NOMO-1 (cell line): ENCODE data around the gene GOLGA2.
"Not testable (repeated sequence)": the region's sequence is repeated elsewhere in the genome, so short reads cannot be mapped to it uniquely, and the experiment has no call there.

Experiments used
- DNase-seq, 2 experiments: peaks; one replicate each; lab custom pipeline; 2025; ENCODE audit not compliant: unreplicated experiment in 2 of 2; lab: John Stamatoyannopoulos, UW

The GOLGA2 gene

DNA sequence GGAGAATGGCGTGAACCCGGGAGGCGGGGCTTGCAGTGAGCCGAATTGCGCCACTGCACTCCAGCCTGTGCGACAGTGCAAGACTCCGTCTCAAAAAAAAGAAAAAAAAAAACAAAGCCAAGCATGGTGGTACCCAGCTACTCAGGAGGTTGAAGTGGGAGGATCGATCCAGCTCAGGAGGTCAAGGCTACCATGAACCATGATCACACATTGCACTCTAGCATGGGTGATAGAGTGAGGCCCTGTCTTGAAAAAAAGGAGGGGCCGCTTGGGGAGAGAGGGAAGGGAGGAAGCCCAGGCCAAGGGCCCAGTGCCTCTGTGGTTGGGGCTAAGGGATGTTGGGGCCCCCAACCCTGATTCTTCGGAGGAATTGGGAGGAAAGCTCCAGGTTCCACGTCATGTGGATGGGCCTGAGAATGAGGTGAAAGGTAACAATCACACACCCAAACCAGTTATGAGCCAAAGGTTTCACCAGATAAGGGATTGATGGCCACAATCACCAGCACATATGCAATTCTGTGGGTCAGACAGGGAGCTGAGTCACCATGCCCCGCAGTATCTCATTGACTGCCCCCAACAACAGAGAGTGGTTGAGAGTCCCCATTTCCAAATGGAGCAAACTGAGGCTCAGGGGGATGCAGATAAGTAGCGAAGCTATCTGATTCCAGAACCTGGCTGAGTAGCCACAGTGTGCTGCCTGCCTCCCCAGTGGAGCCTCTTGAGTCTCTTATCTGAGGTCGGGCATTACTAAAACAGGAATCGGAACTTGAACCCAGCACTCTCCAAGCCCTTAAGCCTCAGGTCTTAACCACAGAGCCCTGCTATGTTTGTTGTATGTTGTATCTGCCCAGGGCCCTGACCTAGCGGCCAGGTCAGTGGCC lies 20.8 kb upstream of the GOLGA2 start:
- no peak for DNase-seq

GRCh38 chr9:128294142-128294541 lies 18.3 kb upstream of the GOLGA2 start:
- no peak for DNase-seq

DNA sequence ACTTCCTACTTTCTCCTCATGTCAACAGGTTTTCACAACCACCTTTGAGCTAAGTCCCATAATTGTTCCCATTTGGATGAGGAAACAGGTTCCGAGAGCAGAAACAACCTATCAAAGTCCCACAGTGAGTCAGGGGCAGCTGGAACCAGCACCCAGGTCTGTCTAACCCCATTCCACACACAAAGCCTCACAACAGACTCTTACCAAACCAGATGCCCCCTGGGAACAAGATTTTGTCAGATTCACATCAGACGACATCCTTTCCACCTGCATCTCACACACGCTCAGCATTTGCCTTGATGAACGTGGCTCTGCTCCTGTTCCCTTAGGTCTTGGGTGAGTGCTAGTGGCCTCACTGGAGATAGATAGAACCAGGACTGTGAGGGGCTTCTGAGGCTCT lies 17.3 kb upstream of the GOLGA2 start:
- no peak for DNase-seq

GRCh38 chr9:128292009-128292408 lies 16.2 kb upstream of the GOLGA2 start:
- DNase-seq: no peak

DNA sequence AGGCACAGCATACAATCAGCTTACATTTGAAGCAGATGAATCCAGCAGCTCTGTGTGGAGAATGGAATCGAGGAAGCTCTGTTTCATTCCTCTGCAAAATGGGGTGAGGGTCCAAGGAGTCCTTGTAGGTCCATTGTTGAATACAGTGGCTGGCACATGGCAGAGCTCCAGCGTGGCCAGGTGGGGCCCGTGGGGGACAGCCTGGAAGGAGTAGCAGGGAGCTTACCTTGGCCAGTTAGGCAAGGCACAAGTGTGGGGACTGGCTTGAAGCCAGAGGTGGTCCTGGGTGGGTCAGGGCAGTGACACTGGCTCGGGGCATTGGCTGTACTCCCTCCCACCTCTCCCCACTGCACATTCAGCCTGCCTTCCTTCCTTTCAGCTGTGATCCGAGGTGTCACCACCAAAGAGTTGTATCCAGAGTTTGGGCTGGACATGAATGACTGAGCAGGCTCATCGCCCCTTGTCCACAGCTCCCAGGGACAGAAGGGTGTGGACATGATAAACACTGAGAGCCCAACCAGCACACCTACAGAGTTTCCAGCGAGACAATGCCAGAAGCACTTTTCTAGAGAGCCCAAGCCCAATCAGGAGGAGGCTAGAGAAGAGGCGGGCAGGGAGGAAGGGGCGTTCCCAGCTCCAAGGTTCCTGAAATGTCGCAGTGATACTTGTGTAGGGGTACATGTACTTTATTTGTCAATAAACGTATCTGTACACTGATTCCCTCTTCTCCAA lies 12.6 kb upstream of the GOLGA2 start:
- DNase-seq: no peak

DNA sequence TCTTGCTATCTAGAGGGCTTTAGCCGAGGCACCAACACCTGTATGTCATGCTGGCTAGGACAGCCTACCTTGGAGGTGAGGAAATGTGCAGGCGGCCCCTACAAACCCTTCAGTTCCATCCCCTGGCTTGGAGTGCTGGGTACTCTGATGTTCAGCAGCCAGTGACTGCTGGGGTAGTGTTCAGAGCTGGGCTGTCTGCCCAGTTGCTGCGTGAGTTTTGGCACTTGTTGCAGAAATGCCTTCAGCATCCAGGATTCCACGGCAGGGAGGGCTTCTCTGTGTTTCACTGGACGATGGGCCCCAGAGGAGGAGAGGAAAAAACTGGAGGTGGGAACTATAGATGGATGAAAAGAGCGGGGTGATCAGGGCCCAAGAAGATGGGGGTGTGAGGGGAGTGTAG lies 10.6 kb upstream of the GOLGA2 start:
- DNase-seq: no peak

DNA sequence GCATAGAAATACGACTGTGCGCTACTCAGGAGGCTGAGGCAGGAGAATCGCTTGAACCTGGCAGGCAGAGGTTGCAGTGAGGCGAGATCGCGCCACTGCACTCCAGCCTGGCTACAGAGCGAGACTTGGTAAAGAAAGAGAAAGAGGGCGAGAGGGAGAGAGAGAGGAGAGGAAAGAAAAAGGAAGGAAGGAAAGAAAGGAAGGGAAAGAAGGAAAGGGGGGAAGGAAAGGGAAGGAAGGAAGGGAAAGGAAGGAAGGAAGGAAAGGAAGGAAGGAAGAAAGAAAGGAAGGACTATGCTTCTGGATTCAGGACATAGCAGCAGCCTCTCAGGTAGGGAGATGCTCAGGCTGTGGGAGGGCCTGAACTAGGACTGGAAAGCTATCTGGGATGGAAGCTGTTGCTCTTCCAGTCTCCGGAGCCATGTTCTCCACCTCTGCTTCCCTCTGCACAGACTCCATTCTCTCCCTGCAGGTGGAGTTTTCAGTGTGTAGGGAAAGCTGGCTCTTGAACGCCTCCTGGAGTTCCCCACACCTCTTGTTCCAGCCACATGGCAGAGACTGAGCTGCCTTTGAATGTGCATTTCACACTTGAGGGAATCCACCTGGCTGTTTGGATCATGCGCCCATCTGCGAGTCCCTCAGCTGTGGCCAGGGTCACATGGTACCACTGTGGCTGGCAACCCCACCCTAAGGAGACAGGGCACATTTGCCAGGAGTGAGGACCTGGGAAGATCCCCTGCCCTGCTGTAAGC lies 9.4 kb upstream of the GOLGA2 start:
- DNase-seq: no peak

DNA sequence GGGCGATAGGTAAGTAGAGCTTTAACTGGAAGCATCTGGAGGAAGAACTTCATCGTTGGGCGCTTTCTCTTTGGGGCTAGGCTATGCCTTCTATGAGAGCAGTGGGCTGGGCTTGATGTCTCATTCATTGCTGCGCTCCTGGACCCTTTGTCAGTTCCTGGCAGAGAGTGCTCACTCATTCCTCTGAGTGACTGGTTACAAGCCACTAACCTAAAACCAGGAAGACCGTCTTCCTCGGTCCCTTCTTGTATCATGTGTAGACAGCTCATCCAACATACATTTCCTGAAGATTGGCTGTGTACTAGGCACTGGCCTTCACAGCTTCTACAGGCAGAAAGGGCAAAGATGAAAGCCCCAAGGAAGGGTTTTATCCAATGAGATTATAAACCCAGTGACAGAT lies 6.7 kb upstream of the GOLGA2 start:
- DNase-seq: no peak

DNA sequence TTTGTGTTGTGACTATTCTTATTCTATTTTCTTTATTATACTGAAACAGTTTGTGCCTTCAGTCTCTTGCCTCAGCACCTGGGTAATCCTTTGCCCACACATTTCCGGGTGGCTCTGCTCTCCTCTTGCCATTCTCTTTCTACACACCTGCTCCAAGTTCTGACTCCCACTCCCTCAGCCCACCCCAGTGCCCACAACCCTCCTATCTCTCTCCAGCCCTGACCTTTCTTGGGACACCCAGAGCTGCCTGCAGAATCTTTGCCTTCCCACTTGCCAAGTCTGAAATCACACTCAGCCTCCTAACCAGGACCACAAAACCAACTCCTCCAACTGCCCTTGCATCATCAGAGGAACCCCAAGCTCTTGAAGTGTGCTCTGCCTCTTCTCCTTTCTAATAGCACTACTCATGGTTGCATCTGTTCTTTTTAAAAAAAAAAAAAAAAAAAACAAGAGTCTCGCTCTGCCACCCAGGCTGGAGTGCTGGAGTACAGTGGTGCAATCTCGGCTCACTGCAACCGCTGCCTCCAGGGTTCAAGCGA lies 4.3 kb upstream of the GOLGA2 start:
- peak in 1 of 2 experiments; percentile 17 for DNase-seq

- DNase-seq: not testable (repeated sequence)
These were observed 3.6 kb upstream of the GOLGA2 start for GRCh38 chr9:128279088-128280073.

GRCh38 chr9:128276574-128277270 lies 915 bp upstream of the GOLGA2 start:
- DNase-seq: no peak

DNA sequence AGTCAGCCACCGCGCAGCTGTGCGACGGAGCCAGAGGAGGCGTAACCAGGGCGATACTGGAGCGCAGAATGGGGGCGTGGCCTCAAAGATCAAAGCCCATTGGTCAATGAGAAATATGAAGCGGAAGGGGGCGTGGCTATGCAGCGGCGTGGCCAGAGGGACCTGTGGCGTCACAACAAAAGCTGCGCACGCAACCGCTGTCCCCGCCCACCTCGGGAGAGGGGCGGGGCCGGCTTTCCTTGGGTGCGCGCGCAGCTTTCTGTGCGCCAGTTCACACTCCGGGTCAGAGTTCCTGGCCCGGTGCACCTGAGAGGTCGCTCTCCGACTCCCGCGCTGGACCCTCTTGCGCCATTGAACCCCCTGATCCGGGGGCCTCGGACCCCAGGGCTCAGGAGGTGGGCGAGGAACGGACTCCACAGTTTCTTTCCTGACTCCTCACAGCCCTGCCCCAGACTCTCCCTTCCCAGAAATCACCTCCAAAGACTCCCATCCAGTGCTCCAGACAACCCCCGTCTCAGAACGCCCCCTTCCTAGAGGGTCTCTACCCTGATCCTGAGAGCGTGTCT lies 284 bp upstream of the GOLGA2 start, which contains the start of gene SWI5:
SWI5 (plus strand) TSS at position 269 of the 566 bp plus-strand sequence.
- peak; percentile 98 to 99 for DNase-seq

- DNase-seq: no peak
These were observed 1.6 kb downstream of the GOLGA2 start for GRCh38 chr9:128274245-128274644.

DNA sequence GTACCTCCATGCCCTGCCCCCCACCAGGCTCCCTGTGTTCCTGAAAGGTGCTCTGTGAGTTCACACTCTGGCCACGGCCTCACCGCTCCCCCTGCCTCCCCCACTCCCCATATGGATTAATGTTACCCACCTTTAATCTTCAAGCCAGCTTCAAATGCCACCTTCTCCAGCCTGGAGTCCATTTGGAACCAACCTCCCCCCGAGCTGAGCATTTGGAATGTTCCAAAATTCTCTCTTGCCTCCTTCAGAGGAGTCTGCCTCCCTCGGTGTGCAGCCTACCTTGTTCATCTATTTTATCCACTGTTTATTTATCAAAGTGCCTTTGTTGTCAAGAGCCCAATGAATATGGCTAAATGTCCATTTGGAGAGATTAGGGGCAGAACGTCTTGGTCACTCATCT lies 4.3 kb downstream of the GOLGA2 start:
- no peak for DNase-seq

- DNase-seq: no peak
These were observed 4.7 kb downstream of the GOLGA2 start for GRCh38 chr9:128271112-128271511.

DNA sequence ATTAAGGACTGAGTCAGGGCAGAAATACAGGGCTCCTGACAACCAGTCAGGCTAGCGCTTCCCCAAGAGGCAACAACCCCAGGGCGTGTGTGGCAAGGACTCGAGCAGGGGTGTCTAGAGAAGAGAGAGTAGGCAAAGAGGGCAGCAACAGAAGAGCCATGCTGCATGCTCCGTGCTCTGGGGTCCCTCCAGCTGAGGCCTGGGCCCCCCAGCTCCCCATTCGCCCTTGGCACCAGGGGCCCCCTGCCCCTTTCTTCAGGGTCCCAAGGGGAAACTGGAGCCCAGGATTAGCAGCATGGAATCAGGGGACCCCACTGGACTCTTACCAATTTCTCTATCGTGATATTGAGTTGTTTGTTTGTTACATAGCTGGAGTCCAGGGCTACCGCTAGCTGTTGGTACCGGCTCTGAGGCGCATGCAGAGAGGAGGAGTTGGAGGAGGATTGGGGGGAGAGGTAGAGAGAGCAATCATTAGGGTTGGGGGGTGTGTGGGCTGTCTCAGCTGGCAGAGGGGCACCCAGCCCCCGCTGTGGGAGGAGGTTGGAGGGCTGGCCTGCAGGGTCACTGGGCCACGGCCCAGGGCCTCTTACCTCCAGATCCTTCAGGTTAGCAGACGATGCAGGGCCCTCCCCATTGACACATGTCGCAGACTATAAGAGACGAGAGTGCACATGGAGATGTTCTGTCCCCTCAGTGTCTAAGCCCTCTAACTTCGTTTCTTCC lies 8.8 kb downstream of the GOLGA2 start:
- DNase-seq: no peak

GRCh38 chr9:128265348-128265847 lies 10.4 kb downstream of the GOLGA2 start:
- DNase-seq: no peak

- DNase-seq: no peak
These were observed 13.1 kb downstream of the GOLGA2 start for GRCh38 chr9:128262687-128263086.
